HCT116 (cell line): Measurements from ENCODE around the gene IL15RA. TPM values are rescaled to one million over a fixed set of nuclear protein-coding genes. Genes with fewer than 3 reads are reported as not detected.

Experiments used
- ATAC-seq: fragments of 200-7000 bp; cut with Tn5 transposase; 2 replicates; pipeline ENCODE4 v1.9.1; 2020; ENCODE audit warnings: mild to moderate bottlenecking, moderate library complexity
- BruUV-seq: library from RNA; stranded (reverse); fragments of 400-500 nt; replicated peaks from 2 replicates; lab custom pipeline; 2021; lab: Mats Ljungman, UMichigan
- CTCF ChIA-PET: fragments of 300-600 bp; sonication (Branson Sonifier 250); formaldehyde crosslinking; loops from one replicate; lab custom pipeline; 2021; ENCODE audit warnings: antibody characterized with exemption; lab: Charles Lee
- POLR2A ChIA-PET: fragments of 300-600, 350-600 bp; sonication (Branson Sonifier 250); formaldehyde crosslinking; loops from one replicate; lab custom pipeline; 2021; ENCODE audit warnings: antibody characterized with exemption; lab: Charles Lee
- RAD21 ChIA-PET, 2 experiments: fragments of 300-600 bp; sonication (Branson Sonifier 250); formaldehyde crosslinking; loops; one replicate each; lab custom pipeline; 2023; ENCODE audit warnings: low total read pairs in 2 of 2; ENCODE audit not compliant: uncharacterized antibody in 2 of 2, unreplicated experiment in 2 of 2, low non-redundant PET in 1 of 2; lab: Charles Lee
- DNase-seq: peaks from one replicate; pipeline ENCODE4 v3.0.0-alpha.2; 2010; ENCODE audit warnings: low read depth, low spot score
- H2AFZ ChIP-seq: fragments of 200-600 bp; shearing (Covaris generic), sonication (generic); 2 replicates; pipeline ENCODE4 v1.6.1; 2017; ENCODE audit warnings: low read depth, mixed run types, mixed read lengths, antibody characterized with exemption, low read length; ENCODE audit not compliant: poor library complexity, severe bottlenecking
- H3K27ac ChIP-seq: 2 replicates; pipeline ENCODE4 v1.5.1; 2012; ENCODE audit warnings: low read depth, low read length
- H3K27me3 ChIP-seq: fragments of 200-600 bp; sonication (generic); 2 replicates; pipeline ENCODE4 v1.6.1; 2016; ENCODE audit warnings: mixed run types, low read length, mixed read lengths; ENCODE audit not compliant: insufficient read depth
- H3K36me3 ChIP-seq, 2 experiments: fragments of 200-500 bp in 1 of 2; fragments of 200-600 bp in 1 of 2; sonication (Bioruptor generic) in 1 of 2; sonication (generic) in 1 of 2; 2 replicates each; pipeline versions ENCODE4 v1.5.1 to v1.6.1; 2014 to 2016; ENCODE audit warnings: low read length in 2 of 2, inconsistent platforms in 1 of 2, mixed read lengths in 1 of 2, mixed run types in 1 of 2; ENCODE audit not compliant: insufficient read depth in 2 of 2, control insufficient read depth in 1 of 2
- H3K4me1 ChIP-seq, 2 experiments: fragments of 200-600 bp in 1 of 2; sonication (generic) in 1 of 2; 2 replicates each; pipeline versions ENCODE4 v1.5.1 to v1.6.1; 2012 to 2017; ENCODE audit warnings: low read length in 2 of 2, inconsistent platforms in 1 of 2, mild to moderate bottlenecking in 1 of 2, mixed read lengths in 1 of 2, mixed run types in 1 of 2, moderate library complexity in 1 of 2; ENCODE audit not compliant: insufficient read depth in 2 of 2, control insufficient read depth in 1 of 2
- H3K4me2 ChIP-seq: fragments of 200-600 bp; sonication (generic); 2 replicates; pipeline ENCODE4 v1.6.1; 2017; ENCODE audit warnings: mixed run types, low read length, mixed read lengths
- H3K4me3 ChIP-seq, 2 experiments: fragments of 200-600 bp in 1 of 2; sonication (generic) in 1 of 2; replicated peaks in 1 of 2; 2 replicates each; pipeline ENCODE4 v1.5.1; 2011 to 2016; ENCODE audit warnings: low read length in 2 of 2, control low read depth in 1 of 2, low read depth in 1 of 2, mild to moderate bottlenecking in 1 of 2, mixed read lengths in 1 of 2, mixed run types in 1 of 2
- H3K79me2 ChIP-seq: fragments of 200-600 bp; sonication (generic); 2 replicates; pipeline ENCODE4 v1.6.1; 2017; ENCODE audit warnings: mild to moderate bottlenecking, mixed run types, low read length, moderate library complexity, mixed read lengths; ENCODE audit not compliant: insufficient read depth
- H3K9ac ChIP-seq: fragments of 200-600 bp; sonication (generic); 2 replicates; pipeline ENCODE4 v1.6.1; 2016; ENCODE audit warnings: low read length, mixed read lengths
- H3K9me2 ChIP-seq: fragments of 200-600 bp; sonication (generic), shearing (Covaris generic); 2 replicates; pipeline ENCODE4 v1.6.1; 2017; ENCODE audit warnings: mixed run types, mild to moderate bottlenecking, moderate library complexity; ENCODE audit not compliant: insufficient read depth
- H3K9me3 ChIP-seq, 2 experiments: fragments of 200-500 bp in 1 of 2; fragments of 200-600 bp in 1 of 2; sonication (Bioruptor generic) in 1 of 2; sonication (generic) in 1 of 2; 2 replicates each; pipeline ENCODE4 v1.6.1; 2014 to 2017; ENCODE audit warnings: low read length in 2 of 2, mixed read lengths in 2 of 2, inconsistent platforms in 1 of 2, low read depth in 1 of 2, mild to moderate bottlenecking in 1 of 2, mixed run types in 1 of 2, moderate library complexity in 1 of 2; ENCODE audit not compliant: control insufficient read depth in 1 of 2, insufficient read depth in 1 of 2
- H4K20me1 ChIP-seq: fragments of 200-600 bp; sonication (generic), shearing (Covaris generic); 2 replicates; pipeline ENCODE4 v1.6.1; 2017; ENCODE audit warnings: mixed run types, mild to moderate bottlenecking, moderate library complexity; ENCODE audit not compliant: insufficient read depth
- ATF3 ChIP-seq: IDR thresholded peaks from 2 replicates; pipeline ENCODE4 v1.6.1; 2012
- CBX3 ChIP-seq: IDR thresholded peaks from 2 replicates; pipeline ENCODE4 v1.6.1; 2012; ENCODE audit warnings: low read depth
- CTCF ChIP-seq, 3 experiments: fragments of 200-600 bp in 1 of 3; sonication (generic) in 1 of 3; IDR thresholded peaks in 2 of 3; conservative IDR thresholded peaks in 1 of 3; 2 replicates each; pipeline ENCODE4 v1.5.1; 2012 to 2017; ENCODE audit warnings: low read depth in 2 of 3, low read length in 2 of 3, antibody characterized with exemption in 1 of 3, borderline replicate concordance in 1 of 3, control low read depth in 1 of 3, mild to moderate bottlenecking in 1 of 3, mixed read lengths in 1 of 3, mixed run types in 1 of 3, moderate library complexity in 1 of 3; ENCODE audit not compliant: insufficient read depth in 1 of 3
- EGR1 ChIP-seq: IDR thresholded peaks from 2 replicates; pipeline ENCODE4 v1.6.1; 2012; ENCODE audit warnings: low read depth
- ELF1 ChIP-seq: IDR thresholded peaks from 2 replicates; pipeline ENCODE4 v1.6.1; 2012; ENCODE audit warnings: low read depth, borderline replicate concordance
- EZH2 ChIP-seq: fragments of 200-600 bp; sonication (generic); IDR thresholded peaks from 2 replicates; pipeline ENCODE4 v1.6.1; 2017; ENCODE audit warnings: antibody characterized with exemption, mixed run types
- EZH2phosphoT487 ChIP-seq: fragments of 200-600 bp; IDR thresholded peaks from 2 replicates; pipeline ENCODE4 v1.6.1; 2018; ENCODE audit warnings: antibody characterized with exemption, borderline replicate concordance
- FOSL1 ChIP-seq: IDR thresholded peaks from 2 replicates; pipeline ENCODE4 v1.6.1; 2012; ENCODE audit warnings: low read depth
- POLR2A ChIP-seq: IDR thresholded peaks from 2 replicates; pipeline ENCODE4 v1.7.0; 2011; ENCODE audit warnings: borderline replicate concordance; ENCODE audit not compliant: insufficient read depth, insufficient read length; ENCODE audit errors: extremely low read depth
- RAD21 ChIP-seq: IDR thresholded peaks from 2 replicates; pipeline ENCODE4 v1.6.1; 2012; ENCODE audit warnings: low read depth, mild to moderate bottlenecking
- REST ChIP-seq: IDR thresholded peaks from 2 replicates; pipeline ENCODE4 v1.6.1; 2012; ENCODE audit warnings: low read depth
- SP1 ChIP-seq: IDR thresholded peaks from 2 replicates; pipeline ENCODE4 v1.6.1; 2012; ENCODE audit warnings: low read depth
- TCF7L2 ChIP-seq: IDR thresholded peaks from 2 replicates; pipeline ENCODE4 v1.7.0; 2011; ENCODE audit warnings: borderline replicate concordance, inconsistent platforms; ENCODE audit not compliant: insufficient read depth, insufficient read length; ENCODE audit errors: extremely low read depth
- YY1 ChIP-seq: IDR thresholded peaks from 2 replicates; pipeline ENCODE4 v1.6.1; 2011; ENCODE audit warnings: low read length, low read depth, moderate library complexity, mild to moderate bottlenecking; ENCODE audit not compliant: insufficient replicate concordance; ENCODE audit errors: extremely low read depth
- ZFX ChIP-seq: fragments of 450-650 bp; IDR thresholded peaks from 2 replicates; pipeline ENCODE4 v1.6.1; 2017
- ZNF274 ChIP-seq: fragments of 200-500 bp; sonication (Bioruptor generic); IDR thresholded peaks from 2 replicates; pipeline ENCODE4 v1.6.1; 2014; ENCODE audit warnings: mild to moderate bottlenecking, low read depth, low read length, inconsistent platforms
- intact Hi-C: fragments of 100-400 bp; cut with micrococcal nuclease; formaldehyde crosslinking; loops from 2 replicates; pipeline ENCODE4 v1.10.0; 2022
- total RNA-seq: library from RNA; stranded (reverse); gene quantifications from one replicate; pipeline ENCODE4 v1.2.1, GENCODE V29; 2021; ENCODE audit not compliant: unreplicated experiment

Gene IL15RA
- total RNA-seq, 1 experiment from 2014 or later = 10.5 TPM

GRCh38 chr10:6017781-6018354, 40.5 kb upstream of the IL15RA start:
- intact Hi-C loops = loop anchor here (10.0 kb wide), 1 partner anchor 73 kb away; no protein-coding TSS in a partner anchor
- ChIA-PET POLR2A (no interaction called here), RAD21 (interaction anchor here in 1 of 2 experiments (0.6 kb wide), 1 partner anchor 324 kb away, joined by 4 read pairs; no protein-coding TSS in a partner anchor), CTCF (no interaction called here)
- ATAC-seq (no peak), DNase-seq (no peak)
- Histone ChIP-seq H2AFZ (no peak overlapping the region), H3K36me3 (no peaks in the 10 kb centered on the region), H3K4me3 (no peak overlapping the region), H3K9me3 (no peaks in the 10 kb centered on the region), H4K20me1 (no peaks in the 10 kb centered on the region), H3K4me2 (no peak overlapping the region), H3K79me2 (no peaks in the 10 kb centered on the region), H3K27ac (no peak overlapping the region), H3K27me3 (no peaks in the 10 kb centered on the region), H3K9me2 (no peaks in the 10 kb centered on the region), H3K9ac (no peak overlapping the region), H3K4me1 (0 out of 4 replicates have a peak, but pooled peaks cover 0 to 2% of the 10 kb centered on the region in 2 experiments)
- BruUV-seq = no TSS peak
- TF ChIP-seq EZH2phosphoT487 (no peak), RAD21 (no peak), SP1 (no peak), ZNF274 (no peak), YY1 (no peak), REST (no peak), CBX3 (no peak), EZH2 (no peak), ATF3 (no peak), POLR2A (no peak), ZFX (no peak), EGR1 (no peak), FOSL1 (no peak), ELF1 (no peak), CTCF (IDR thresholded peaks at IDR 0.05 in 2 of 3, conservative IDR thresholded peaks at IDR 0.05 in 1 of 3; ENCODE audit: borderline replicate concordance in 1 of 3, insufficient read depth in 1 of 3, low read depth in 2 of 3, low read length in 2 of 3) (no peak), TCF7L2 (no peak)
